GM18909 (cell line): ENCODE measurements around the gene GET4.

Experiments used
- ATAC-seq: cut with Tn5 transposase; IDR thresholded peaks from one replicate; pipeline ENCODE4 v1.9.1; 2021; ENCODE audit warnings: mild to moderate bottlenecking; ENCODE audit not compliant: unreplicated experiment, poor library complexity

The GET4 gene

GRCh38 chr7:876077-876971 is at the start of gene GET4:
Gene GET4, plus strand, starts transcription at chr7:876554. Its CDS starts 92 bp downstream, at chr7:876646.
- ATAC-seq = peak; percentile 82

- no peak for ATAC-seq
Observed at GRCh38 chr7:828793-829561, 47.4 kb upstream of the GET4 start.

- ATAC-seq = no peak
Observed at GRCh38 chr7:830069-830468, 46.3 kb upstream of the GET4 start.

GRCh38 chr7:831596-832166 is 44.7 kb upstream of the GET4 start:
- peak; percentile 70 for ATAC-seq

GRCh38 chr7:832167-832967 is 44.0 kb upstream of the GET4 start, which contains the start of gene SUN1:
Gene SUN1, plus strand, starts transcription at chr7:832476. Its CDS starts 49 bp downstream, at chr7:832525.
- ATAC-seq = peak; percentile 34

GRCh38 chr7:832968-833424 is 43.4 kb upstream of the GET4 start:
- no peak for ATAC-seq

- ATAC-seq = no peak
Observed at GRCh38 chr7:833601-834258, 42.6 kb upstream of the GET4 start.

GRCh38 chr7:834277-834676 is 42.1 kb upstream of the GET4 start:
- ATAC-seq = no peak

- ATAC-seq = no peak
Observed at GRCh38 chr7:835021-835420, 41.3 kb upstream of the GET4 start.

- ATAC-seq = no peak
Observed at GRCh38 chr7:835485-836401, 40.6 kb upstream of the GET4 start.

- no peak for ATAC-seq
Observed at GRCh38 chr7:836429-836828, 39.9 kb upstream of the GET4 start.

- ATAC-seq = no peak
Observed at GRCh38 chr7:837001-837400, 39.4 kb upstream of the GET4 start.

GRCh38 chr7:840001-840600 is 36.3 kb upstream of the GET4 start:
- no peak for ATAC-seq

GRCh38 chr7:841943-842342 is 34.4 kb upstream of the GET4 start:
- ATAC-seq = no peak

- ATAC-seq = no peak
Observed at GRCh38 chr7:842431-843031, 33.8 kb upstream of the GET4 start.

GRCh38 chr7:843230-843629 is 33.1 kb upstream of the GET4 start:
- no peak for ATAC-seq

GRCh38 chr7:844043-844442 is 32.3 kb upstream of the GET4 start:
- no peak for ATAC-seq

- ATAC-seq = no peak
Observed at GRCh38 chr7:844514-844913, 31.8 kb upstream of the GET4 start.
